ENCODE results near the gene WDR45B.
A peak's percentile ranks its signal among the peaks of the same experiment; 100 is the strongest.

The WDR45B gene

DNA sequence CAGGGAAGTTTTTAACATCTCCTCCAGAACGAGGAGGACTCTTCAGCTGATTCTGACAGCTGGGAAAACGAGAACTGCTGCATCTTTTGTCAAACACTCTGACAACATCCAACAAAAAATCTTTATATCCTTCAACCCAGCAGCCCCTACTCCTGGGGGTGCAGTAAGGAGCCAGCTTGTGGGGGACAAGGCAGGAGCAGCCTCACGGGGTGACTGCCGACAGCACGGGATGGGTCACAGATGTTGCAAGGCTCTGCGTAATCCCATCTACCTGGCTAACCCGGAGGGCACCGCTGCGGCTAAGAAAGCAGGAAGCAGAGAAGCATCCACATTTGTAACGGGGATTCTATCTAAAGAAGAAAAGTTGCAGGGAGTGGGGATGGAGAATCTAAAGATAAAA lies 28.6 kb downstream of the WDR45B start:
- no peak for DNase-seq

- DNase-seq: no peak
Observed at GRCh38 chr17:82619211-82619610, 29.0 kb downstream of the WDR45B start.

GRCh38 chr17:82616021-82616711 lies 32.1 kb downstream of the WDR45B start:
- no peak for DNase-seq

DNA sequence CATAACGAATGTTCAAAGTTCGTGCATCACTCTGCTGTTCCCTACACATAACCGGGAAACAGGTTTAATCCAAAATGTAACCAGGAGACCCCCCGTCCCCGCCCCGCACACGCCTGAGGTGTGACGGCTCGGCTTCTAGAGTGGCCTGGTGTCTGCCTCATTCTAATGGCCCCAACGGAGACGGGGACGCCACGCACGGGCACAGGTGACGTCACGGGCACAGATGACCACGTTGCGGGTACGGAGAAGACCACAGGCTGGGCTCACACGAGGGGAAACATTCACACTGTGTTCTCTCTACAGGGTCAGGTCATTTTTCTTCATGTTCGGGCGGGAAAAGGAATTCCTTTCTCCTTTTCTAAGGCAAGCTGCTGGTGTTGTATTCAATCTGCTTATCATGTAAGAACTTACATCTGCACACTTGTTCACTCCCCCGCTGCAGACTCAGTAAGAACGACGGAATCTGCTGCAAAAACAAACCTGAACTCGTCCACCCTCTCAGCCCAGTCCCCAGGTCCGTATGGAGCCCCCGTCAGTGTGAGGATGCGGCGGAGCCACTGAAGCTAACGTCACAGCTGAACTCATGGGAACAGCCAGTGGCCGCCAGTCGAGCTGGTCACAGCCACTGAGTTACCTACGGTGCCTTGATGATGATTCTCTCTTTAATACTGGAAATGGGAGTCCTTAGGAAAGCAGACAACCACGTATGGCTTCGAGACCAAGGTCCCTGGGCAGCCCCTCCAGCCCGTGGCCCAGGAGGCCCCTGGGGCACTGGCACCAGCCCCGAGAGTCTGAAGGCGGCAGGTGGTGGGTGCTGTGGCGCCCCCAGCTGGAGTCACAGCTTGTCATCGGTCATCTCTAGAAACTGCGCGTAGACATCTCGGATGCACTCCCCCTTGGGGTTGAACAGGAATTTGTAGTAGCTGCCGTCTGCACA lies 32.9 kb downstream of the WDR45B start:
- DNase-seq: no peak

GRCh38 chr17:82614095-82614631 lies 34.1 kb downstream of the WDR45B start:
- no peak for DNase-seq

DNA sequence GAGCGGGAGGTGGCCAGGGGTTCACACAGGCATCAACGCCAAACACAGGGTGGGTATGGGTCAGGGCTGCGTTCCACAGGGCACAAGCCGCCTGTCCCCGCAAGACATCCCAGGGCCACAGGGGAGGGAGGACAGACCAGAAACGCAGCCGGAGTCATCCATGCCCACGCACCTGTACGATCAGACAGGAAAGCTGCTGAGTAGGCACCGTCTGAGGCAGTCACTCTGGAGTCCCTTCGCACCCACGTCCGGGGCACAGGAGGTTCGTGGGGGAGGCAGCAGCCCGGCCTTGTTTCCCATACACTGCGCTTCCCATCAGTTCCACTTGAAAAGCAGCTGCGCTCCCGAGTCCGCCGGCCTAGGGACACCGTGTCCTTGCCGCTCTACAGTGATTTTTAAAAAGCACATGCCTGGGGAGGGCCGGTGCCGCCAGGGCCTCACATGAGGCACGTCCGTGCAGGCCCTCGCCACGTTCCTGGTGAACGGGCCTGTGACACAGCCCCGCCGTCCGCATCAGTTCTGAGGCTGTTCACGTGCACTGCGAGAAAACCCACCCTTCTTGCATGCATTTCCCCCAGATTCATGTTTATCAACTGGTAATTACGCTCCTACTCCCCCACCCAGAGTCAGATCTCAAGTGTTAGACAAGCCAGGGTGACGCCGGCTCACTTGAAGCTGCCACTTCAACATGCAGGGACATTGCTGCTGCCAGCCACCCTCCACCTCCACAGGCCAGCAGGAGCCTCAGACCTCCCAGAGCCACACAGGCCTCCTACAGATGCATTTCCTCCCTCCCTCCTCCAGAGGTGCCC lies 34.8 kb downstream of the WDR45B start:
- DNase-seq: no peak

GRCh38 chr17:82611140-82612058 lies 36.8 kb downstream of the WDR45B start:
- DNase-seq: no peak

DNA sequence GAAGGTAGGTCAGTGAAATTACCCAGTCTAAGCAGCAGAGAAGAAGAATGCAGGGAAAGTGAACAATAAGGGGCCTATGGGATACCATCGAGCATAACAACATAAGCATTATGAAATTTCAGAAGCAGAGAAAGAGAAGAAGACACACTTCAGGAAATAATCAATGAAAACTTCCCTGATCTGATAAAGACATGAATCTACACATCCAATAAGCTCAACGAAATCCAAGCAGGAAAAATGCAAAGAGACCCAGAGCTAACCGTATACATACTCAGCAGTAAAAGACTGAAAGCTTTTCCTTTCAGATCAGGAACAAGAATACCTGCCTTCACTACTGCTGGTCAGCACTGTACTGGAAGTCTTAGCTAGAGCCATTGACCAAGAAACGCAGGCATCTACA lies 38.6 kb downstream of the WDR45B start:
- DNase-seq: no peak

GRCh38 chr17:82608816-82609215 lies 39.4 kb downstream of the WDR45B start:
- DNase-seq: no peak

DNA sequence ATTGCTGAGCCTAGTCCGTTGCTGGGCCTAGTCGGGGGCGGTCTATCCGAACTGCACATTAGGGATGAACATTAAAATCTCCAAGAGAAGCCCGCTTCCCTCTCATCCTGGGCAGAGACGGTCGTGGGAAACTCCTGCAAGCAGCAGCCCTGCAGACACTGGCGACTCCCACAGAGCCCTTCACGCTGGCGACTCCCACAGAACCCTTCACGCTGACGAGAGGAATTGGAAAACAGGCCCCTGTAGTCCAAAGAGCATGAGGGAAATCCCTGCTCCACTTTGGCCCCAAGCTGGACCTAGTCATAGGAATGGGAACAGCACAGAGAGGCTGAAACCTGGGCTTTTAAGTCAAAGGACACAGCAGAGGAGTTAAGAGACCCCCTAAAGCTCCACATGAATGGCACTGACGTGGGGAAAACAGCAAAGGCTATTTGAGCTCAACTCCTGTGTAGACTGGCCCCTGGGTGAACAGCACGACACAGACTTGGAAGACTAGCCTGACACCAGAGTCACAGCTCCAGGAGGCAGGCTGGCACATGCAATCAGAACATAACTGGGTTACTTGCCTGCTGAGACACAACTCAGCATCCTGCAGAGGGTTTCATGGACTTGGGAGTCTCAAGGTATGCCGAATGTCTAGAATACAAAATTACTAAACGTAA lies 42.2 kb downstream of the WDR45B start:
- no peak for DNase-seq

GRCh38 chr17:82604532-82604931 lies 43.7 kb downstream of the WDR45B start:
- no peak for DNase-seq

DNA sequence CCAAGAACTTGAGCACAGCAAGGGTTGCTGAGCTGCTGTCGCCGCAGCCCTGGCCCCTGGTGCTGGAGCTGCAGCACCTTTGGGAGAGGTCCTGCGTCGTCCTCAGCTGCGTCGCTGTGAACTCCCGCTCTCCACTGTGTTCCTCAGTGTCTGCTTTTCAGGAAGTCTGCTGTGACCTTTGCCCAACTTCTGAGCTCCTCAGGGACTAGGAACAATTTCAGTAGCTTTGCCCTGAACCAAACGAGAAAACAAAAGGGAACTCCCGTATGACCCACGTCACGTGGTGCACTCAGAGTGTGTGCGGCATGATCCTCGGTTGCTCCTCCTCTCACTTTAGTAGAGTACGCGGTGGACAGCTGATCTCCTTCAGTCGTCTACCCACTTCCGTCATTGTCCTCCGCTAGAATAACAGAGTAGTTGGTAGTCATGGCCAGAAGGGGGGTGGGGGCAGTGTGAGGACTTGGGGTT lies 44.2 kb downstream of the WDR45B start:
- peak; percentile 42 for DNase-seq

DNA sequence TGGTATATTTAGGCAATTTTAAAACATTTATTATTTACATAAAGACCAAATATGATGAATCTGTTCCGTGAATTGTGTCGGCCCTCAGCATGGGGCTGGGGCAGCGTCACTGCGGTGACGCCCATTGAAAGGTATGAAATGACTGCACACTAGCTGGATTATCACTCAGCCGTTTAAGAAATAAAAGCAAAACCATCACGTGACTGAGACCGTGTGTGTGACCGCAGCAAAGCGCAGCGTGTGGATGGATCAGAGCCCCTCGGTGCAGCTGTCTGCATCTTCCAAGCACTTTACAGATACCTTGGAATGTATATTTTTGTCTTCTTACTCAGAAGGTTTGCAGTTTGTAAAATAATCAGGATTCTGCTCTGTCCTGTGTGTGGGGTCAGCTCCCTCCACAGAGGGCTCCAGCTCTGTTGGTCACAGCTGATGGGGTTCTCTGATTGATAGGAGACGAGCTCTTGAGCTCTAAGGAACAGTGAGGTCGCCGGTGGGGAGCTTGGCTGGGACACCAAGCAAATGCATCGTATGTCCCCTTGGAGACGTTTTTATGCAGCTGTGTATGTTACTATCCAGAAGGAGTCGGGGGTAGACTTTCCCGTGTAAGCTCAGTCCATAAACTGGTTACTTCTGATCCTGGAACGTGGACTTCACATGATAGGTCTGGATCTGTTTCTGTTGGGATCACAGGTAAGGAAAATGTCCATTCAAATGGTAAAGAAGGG lies 45.1 kb downstream of the WDR45B start:
- DNase-seq: no peak

GRCh38 chr17:82602487-82602886 lies 45.8 kb downstream of the WDR45B start:
- no peak for DNase-seq

DNA sequence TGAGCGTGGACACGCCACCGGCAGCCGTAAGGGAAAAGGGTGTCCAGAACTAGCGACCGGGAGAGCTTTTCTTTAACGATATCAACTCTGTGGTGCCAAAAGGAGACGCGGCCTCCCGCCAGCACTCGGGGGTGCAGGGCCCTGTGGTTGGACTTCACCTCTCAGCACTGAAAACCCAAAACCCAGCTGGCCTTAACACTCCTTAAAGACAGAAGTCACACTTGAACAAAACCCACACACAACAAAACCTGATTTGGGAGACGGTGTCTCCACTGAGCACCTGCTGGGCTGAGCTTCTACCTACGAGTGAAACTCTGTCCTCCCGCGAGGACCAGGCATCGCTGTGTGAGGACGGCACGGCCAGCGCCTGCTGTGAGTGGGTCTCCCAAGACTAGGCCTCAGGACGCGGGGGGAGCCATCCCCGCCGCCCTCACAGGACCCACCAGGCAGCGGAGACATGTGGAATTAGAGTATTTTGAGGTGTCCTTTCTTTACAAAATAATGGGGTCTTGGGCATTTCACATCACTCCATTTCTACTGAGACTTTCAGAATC lies 46.7 kb downstream of the WDR45B start:
- no peak for DNase-seq

GRCh38 chr17:82600731-82601446 lies 47.4 kb downstream of the WDR45B start:
- no peak for DNase-seq

DNA sequence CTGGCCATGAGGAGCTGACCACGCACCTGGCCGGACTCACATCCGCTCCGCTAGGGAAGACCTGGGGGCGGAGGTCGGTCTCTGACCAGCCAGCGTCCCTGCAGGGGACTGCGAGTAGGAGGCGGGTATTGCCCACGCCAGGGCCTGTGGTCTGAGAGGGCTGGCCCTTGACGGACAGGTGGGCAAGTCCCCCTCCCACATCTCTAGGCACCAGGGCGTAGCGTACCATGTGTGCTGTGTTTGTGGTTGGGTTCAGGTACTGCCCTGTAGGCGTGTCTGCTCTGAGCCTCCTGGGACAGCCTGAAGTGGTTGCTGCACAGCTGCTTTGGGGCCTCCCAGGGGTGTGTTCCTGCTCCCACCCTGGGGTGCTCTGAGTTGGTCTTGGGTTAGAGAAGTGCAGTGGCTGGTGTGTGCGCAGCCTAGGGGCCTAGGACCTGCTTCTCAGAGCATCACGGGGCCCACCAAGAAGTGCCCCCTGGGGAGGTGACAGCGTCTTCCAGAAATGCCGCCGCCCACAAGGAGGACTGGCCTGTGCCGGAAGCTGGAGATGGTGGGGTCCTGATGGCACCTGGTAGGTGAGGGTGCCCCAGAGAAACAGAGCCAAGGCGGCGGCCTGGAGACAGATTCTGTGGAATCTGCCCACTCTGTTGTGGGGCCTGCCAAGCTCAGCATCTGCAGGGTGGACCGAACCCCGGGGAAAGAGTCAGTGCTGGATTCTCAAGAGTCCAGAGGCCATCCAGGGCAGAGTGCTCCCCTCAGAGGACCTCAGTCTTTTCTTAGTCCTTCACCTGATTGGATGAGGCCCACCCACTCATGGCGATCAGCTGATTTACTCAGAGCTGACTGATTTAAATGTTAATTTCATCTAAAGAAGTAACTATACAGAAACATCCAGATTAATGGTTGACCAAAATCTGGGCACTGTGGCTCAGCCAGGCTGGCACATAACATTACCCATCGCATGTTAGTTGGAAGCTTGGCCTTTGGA lies 48.3 kb downstream of the WDR45B start:
- DNase-seq: no peak

All from CD4-positive, alpha-beta T cell treated with Interleukin-17A for 1 hour (primary cell).